ENCODE results near the gene ARPC4.

ARPC4 gene

DNA sequence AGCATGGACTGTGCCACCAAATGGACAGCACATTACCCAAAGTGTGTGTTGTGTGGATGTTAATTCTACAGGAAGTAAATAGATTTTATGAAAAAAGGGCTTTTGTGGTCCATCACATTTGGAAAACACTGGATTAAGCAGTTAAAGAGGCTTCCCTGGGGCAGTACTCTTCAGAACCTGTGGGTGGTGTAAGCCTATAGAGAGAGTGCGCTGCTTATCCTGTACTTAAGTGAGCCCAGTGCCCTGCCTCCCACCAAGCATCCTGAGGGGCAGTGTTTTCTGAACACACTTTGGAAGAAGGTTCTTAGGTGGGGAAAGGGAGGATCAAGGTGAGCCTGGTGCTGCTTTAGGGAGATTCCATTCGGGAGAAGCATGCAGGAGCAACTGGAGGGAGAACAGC is 28.1 kb downstream of the ARPC4 start:
- no peak for DNase-seq (ENCODE audit: insufficient read length, low spot score)
- no peak for FAIRE-seq
- TF ChIP-seq, protein P1, sequence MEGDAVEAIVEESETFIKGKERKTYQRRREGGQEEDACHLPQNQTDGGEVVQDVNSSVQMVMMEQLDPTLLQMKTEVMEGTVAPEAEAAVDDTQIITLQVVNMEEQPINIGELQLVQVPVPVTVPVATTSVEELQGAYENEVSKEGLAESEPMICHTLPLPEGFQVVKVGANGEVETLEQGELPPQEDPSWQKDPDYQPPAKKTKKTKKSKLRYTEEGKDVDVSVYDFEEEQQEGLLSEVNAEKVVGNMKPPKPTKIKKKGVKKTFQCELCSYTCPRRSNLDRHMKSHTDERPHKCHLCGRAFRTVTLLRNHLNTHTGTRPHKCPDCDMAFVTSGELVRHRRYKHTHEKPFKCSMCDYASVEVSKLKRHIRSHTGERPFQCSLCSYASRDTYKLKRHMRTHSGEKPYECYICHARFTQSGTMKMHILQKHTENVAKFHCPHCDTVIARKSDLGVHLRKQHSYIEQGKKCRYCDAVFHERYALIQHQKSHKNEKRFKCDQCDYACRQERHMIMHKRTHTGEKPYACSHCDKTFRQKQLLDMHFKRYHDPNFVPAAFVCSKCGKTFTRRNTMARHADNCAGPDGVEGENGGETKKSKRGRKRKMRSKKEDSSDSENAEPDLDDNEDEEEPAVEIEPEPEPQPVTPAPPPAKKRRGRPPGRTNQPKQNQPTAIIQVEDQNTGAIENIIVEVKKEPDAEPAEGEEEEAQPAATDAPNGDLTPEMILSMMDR (IDR thresholded peaks at IDR 0.05; ENCODE audit: insufficient read depth, missing control alignments) = peak; percentile 17

DNA sequence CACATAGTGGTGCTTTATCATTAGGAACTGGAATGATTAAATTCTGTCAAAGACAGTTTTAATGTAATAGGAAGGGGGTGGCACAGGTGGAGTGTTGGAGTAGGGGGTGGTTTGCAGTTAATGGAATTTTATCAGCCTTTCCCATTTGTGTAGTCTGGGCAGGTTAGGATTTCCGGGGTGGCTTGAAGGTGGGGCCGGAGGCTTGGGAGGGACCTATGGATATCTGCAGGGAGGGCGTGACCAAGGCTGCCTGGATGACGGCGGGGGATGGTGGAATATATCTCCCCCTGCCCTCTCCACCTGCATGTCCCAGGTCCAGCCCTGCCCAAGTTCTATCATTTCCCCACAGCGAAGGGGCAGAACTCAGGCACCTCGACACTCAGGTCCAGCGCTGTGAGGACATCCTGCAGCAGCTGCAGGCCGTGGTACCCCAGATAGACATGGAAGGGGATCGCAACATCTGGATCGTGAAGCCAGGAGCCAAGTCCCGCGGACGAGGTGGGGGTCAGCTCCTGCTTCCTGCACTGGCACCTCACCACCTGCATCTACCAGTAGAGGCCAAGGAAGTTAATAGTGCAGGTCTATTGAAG is 32.7 kb downstream of the ARPC4 start:
- FAIRE-seq (no peak), DNase-seq (ENCODE audit: insufficient read length, low spot score) (no peak)
- TF ChIP-seq, protein P1 (IDR thresholded peaks at IDR 0.05; ENCODE audit: insufficient read depth, missing control alignments) = no peak

DNA sequence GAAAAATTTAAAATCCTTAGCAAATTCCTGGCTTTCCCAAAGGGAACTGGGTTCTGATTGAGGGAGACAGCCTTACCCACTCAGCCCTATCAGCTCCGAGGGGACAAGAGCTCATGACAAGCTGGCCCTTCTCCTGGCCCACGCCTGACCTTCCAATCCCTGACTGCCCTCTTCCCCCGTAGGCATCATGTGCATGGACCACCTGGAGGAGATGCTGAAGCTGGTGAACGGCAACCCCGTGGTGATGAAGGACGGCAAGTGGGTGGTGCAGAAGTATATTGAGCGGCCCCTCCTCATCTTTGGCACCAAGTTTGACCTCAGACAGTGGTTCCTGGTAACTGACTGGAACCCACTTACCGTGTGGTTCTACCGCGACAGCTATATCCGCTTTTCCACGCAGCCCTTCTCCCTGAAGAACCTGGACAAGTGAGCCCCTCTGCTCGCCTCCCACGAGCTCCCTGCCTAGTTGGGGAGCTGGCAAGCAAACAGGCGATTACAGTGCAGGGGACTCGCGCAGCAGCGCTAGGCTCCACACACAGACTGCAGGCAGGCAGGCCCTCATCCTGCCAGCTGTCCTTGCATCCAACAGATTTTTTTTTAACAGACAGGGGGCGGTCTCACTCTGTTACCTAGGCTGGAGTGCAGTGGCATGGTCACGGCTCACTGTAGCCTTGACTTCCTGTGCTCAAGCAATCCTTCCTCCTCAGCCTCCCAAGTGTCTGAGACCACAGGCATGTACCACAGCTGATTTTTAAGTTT is 34.1 kb downstream of the ARPC4 start:
- TF ChIP-seq, protein P1 (IDR thresholded peaks at IDR 0.05; ENCODE audit: insufficient read depth, missing control alignments) = peak; percentile 28
- no peak for FAIRE-seq
- no peak for DNase-seq (ENCODE audit: insufficient read length, low spot score)

DNA sequence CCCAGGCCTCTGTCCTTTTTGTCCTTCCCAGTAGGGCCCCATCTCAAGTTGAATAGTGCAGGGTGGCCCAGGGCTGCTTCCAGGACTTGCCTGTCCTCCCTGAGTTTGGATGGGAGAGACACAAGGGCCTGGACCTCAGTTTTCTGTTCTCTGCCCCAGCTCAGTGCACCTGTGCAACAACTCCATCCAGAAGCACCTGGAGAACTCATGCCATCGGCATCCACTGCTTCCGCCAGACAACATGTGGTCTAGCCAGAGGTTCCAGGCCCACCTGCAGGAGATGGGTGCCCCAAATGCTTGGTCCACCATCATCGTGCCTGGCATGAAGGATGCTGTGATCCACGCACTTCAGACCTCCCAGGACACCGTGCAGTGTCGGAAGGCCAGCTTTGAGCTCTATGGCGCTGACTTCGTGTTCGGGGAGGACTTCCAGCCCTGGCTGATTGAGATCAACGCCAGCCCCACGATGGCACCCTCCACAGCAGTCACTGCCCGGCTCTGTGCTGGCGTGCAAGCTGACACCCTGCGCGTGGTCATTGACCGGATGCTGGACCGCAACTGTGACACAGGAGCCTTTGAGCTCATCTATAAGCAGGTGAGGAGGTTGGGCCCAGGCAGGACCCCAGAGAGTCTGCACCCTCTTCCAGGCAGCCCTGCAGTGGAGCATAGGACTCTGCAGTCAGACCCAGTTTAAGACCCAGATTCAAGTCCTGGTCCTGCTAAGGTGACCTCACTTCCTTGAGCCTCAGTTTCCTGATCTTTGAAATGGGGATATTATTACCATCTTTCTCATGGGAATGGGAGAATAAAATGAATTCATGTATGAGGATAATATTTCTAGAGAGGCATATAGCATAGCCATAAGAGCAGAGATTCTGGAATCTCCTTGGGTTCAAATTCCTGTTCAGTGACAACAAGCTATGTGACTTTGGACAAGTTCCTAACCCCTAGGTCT is 36.2 kb downstream of the ARPC4 start:
- no peak for FAIRE-seq
- DNase-seq (ENCODE audit: insufficient read length, low spot score) = no peak
- TF ChIP-seq, protein P1 (IDR thresholded peaks at IDR 0.05; ENCODE audit: insufficient read depth, missing control alignments) = no peak

DNA sequence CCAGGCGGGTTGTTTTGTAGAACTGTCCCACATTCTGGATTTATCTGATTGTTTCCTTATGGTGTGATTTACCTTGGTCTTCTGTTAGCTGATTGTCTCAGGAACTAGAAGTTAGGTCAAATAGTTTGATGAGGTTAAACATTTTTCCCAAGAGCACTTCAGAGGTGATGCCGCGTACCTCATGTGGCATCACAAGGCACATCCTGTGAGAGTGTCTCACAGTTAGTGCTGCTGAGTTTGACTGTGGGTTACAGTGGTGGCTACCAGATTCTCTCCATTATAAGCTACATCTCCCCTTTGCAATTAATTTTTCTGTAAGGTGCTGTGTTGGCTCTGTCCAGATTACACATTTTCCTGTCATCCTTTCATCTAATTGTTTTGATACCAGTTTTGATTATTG is 38.4 kb downstream of the ARPC4 start:
- DNase-seq (ENCODE audit: insufficient read length, low spot score) (no peak), FAIRE-seq (no peak)
- TF ChIP-seq, protein P1 (IDR thresholded peaks at IDR 0.05; ENCODE audit: insufficient read depth, missing control alignments) = no peak

DNA sequence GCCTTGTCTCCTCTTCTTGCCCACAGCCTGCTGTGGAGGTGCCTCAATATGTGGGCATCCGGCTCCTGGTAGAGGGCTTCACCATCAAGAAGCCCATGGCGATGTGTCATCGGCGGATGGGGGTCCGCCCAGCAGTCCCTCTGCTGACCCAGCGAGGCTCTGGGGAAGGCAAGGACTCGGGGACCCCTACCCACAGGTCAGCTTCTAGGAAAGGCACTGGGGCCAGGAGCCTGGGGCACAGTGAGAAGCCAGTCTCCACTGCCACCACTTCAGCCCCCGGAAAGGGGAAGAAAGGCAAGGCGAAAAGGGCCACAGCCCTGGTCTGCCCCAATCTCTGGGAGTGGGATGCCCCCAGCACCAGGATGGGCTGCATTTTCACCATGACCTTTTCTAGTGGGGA is 40.2 kb downstream of the ARPC4 start:
- DNase-seq (ENCODE audit: insufficient read length, low spot score) (no peak), FAIRE-seq (no peak)
- TF ChIP-seq, protein P1 (IDR thresholded peaks at IDR 0.05; ENCODE audit: insufficient read depth, missing control alignments) = no peak

Measured in D721Med (cell line).